CD4-positive, alpha-beta T cell (primary cell): ENCODE data around the gene SOHLH1. TPM values are rescaled to one million over a fixed set of nuclear protein-coding genes. Genes with fewer than 3 reads are reported as not detected.

Source experiments
- ATAC-seq: fragments of 200-7000 bp; cut with Tn5 transposase; one replicate; pipeline ENCODE4 v1.10.0; 2022; ENCODE audit warnings: mild to moderate bottlenecking; ENCODE audit not compliant: poor library complexity
- CTCF ChIA-PET: fragments of 350-600 bp; sonication (Branson Sonifier 250); formaldehyde crosslinking; loops from one replicate; lab custom pipeline; 2021; ENCODE audit warnings: antibody characterized with exemption, inconsistent platforms; lab: Charles Lee
- POLR2A ChIA-PET: fragments of 350-600 bp; sonication (Branson Sonifier 250); formaldehyde crosslinking; loops from one replicate; lab custom pipeline; 2021; ENCODE audit warnings: antibody characterized with exemption, inconsistent platforms; lab: Charles Lee
- DNase-seq, 14 experiments: peaks; one replicate each; pipeline ENCODE4 v3.0.0-alpha.2; 2013 to 2020; ENCODE audit warnings: mixed read lengths in 2 of 14
- H3K27ac ChIP-seq, 2 donors: one replicate each; pipeline versions ENCODE4 v1.5.1 to v1.7.0; 2013; ENCODE audit warnings: low read length in 2 of 2, low read depth in 1 of 2, mild to moderate bottlenecking in 1 of 2
- H3K27me3 ChIP-seq, 2 experiments: 1 replicate in 1 of 2; 2 replicates in 1 of 2; pipeline versions ENCODE4 v1.6.1 to v1.7.0; 2013; ENCODE audit warnings: low read length in 2 of 2, control low read depth in 1 of 2, mild to moderate bottlenecking in 1 of 2, moderate library complexity in 1 of 2; ENCODE audit not compliant: insufficient read depth in 2 of 2, control insufficient read depth in 1 of 2
- H3K36me3 ChIP-seq: one replicate; pipeline ENCODE4 v1.6.1; 2013; ENCODE audit warnings: low read length, control low read depth; ENCODE audit not compliant: insufficient read depth
- H3K4me1 ChIP-seq: one replicate; pipeline ENCODE4 v1.6.1; 2013; ENCODE audit warnings: low read length, control low read depth; ENCODE audit not compliant: insufficient read depth
- H3K4me3 ChIP-seq: one replicate; pipeline ENCODE4 v1.5.1; 2013; ENCODE audit warnings: mild to moderate bottlenecking, low read length, moderate library complexity
- H3K9me3 ChIP-seq, 2 experiments: 1 replicate in 1 of 2; 2 replicates in 1 of 2; pipeline versions ENCODE4 v1.6.1 to v1.7.0; 2013; ENCODE audit warnings: low read length in 2 of 2, mild to moderate bottlenecking in 2 of 2, control low read depth in 1 of 2, moderate library complexity in 1 of 2; ENCODE audit not compliant: control insufficient read depth in 1 of 2, insufficient read depth in 1 of 2
- H3K27ac Mint-ChIP-seq: one replicate; pipeline ENCODE4 v1.8.0; 2020; ENCODE audit warnings: mixed read lengths
- H3K27me3 Mint-ChIP-seq: one replicate; pipeline ENCODE4 v1.8.0; 2021; ENCODE audit warnings: mixed read lengths
- H3K36me3 Mint-ChIP-seq: one replicate; pipeline ENCODE4 v1.8.0; 2021; ENCODE audit warnings: low read depth, mixed read lengths
- H3K4me1 Mint-ChIP-seq: one replicate; pipeline ENCODE4 v1.8.0; 2021; ENCODE audit warnings: low read depth, mixed read lengths
- H3K4me3 Mint-ChIP-seq: one replicate; pipeline ENCODE4 v1.8.0; 2020; ENCODE audit warnings: mild to moderate bottlenecking, mixed read lengths
- H3K9me3 Mint-ChIP-seq: one replicate; pipeline ENCODE4 v1.8.0; 2020; ENCODE audit warnings: mixed read lengths
- CTCF ChIP-seq: fragments of 200-600 bp; IDR thresholded peaks from one replicate; pipeline ENCODE4 v1.8.0; 2022; ENCODE audit warnings: antibody characterized with exemption, mild to moderate bottlenecking
- intact Hi-C, 2 experiments: fragments of 100-400 bp; cut with DNase I in 1 of 2; cut with micrococcal nuclease in 1 of 2; formaldehyde crosslinking; loops; one replicate each; pipeline versions ENCODE4 v1.15.1 to v1.9.0; 2023 to 2025; cut with DNase I, micrococcal nuclease
- total RNA-seq, 174 experiments: library from RNA in 2 of 174; stranded (reverse) in 2 of 174; gene quantifications; one replicate each; pipeline ENCODE4 v1.2.3 and lab custom pipeline; 2021 to 2026

SOHLH1 gene
- total RNA-seq, 2 experiments from 2014 or later, result not detected

- no peaks in the 10 kb centered on the region for H3K27me3 ChIP-seq
- no peaks in the 10 kb centered on the region for H3K36me3 Mint-ChIP-seq
- CTCF ChIA-PET, result no interaction called here
- ATAC-seq (no peak), DNase-seq (no peak)
- no peaks in the 10 kb centered on the region for H3K9me3 ChIP-seq
- no peaks in the 10 kb centered on the region for H3K36me3 ChIP-seq
- H3K27ac ChIP-seq, result no peak overlapping the region
- no peaks in the 10 kb centered on the region for H3K4me1 Mint-ChIP-seq
- no peak overlapping the region for H3K4me3 ChIP-seq
- H3K4me3 Mint-ChIP-seq, result no peak overlapping the region
- H3K27me3 Mint-ChIP-seq, result peaks cover 3% of the 10 kb centered on the region
- POLR2A ChIA-PET, result no interaction called here
- intact Hi-C loops, result no loop called here
- H3K4me1 ChIP-seq, result no peaks in the 10 kb centered on the region
- TF ChIP-seq CTCF, result no peak
- H3K27ac Mint-ChIP-seq, result no peak overlapping the region
- H3K9me3 Mint-ChIP-seq, result no peaks in the 10 kb centered on the region
Observed at GRCh38 chr9:135695642-135696041, 3.6 kb downstream of the SOHLH1 start.

GRCh38 chr9:135695036-135695435 lies 4.2 kb downstream of the SOHLH1 start:
- Mint-ChIP-seq H3K4me3 (no peak overlapping the region), H3K4me1 (no peaks in the 10 kb centered on the region), H3K27me3 (peaks cover 3% of the 10 kb centered on the region), H3K9me3 (no peaks in the 10 kb centered on the region), H3K27ac (no peak overlapping the region), H3K36me3 (no peaks in the 10 kb centered on the region)
- Histone ChIP-seq H3K9me3 (no peaks in the 10 kb centered on the region), H3K27ac (no peak overlapping the region), H3K27me3 (no peaks in the 10 kb centered on the region), H3K4me3 (no peak overlapping the region), H3K4me1 (no peaks in the 10 kb centered on the region), H3K36me3 (no peaks in the 10 kb centered on the region)
- TF ChIP-seq CTCF, result no peak
- intact Hi-C loops, result no loop called here
- DNase-seq, result no peak
- CTCF ChIA-PET, result no interaction called here
- ATAC-seq, result no peak
- POLR2A ChIA-PET, result no interaction called here

- ATAC-seq (no peak), DNase-seq (no peak)
- no peak overlapping the region for H3K27ac ChIP-seq
- H3K4me1 ChIP-seq, result no peaks in the 10 kb centered on the region
- no peak overlapping the region for H3K27ac Mint-ChIP-seq
- H3K4me3 ChIP-seq, result no peak overlapping the region
- no peaks in the 10 kb centered on the region for H3K36me3 ChIP-seq
- TF ChIP-seq CTCF, result no peak
- H3K9me3 Mint-ChIP-seq, result no peaks in the 10 kb centered on the region
- H3K9me3 ChIP-seq, result peaks cover 0 to under 1% of the 10 kb centered on the region in 2 experiments
- peaks cover 3% of the 10 kb centered on the region for H3K27me3 Mint-ChIP-seq
- CTCF ChIA-PET, result no interaction called here
- no peaks in the 10 kb centered on the region for H3K4me1 Mint-ChIP-seq
- POLR2A ChIA-PET, result no interaction called here
- intact Hi-C loops, result no loop called here
- H3K36me3 Mint-ChIP-seq, result no peaks in the 10 kb centered on the region
- H3K4me3 Mint-ChIP-seq, result no peak overlapping the region
- no peaks in the 10 kb centered on the region for H3K27me3 ChIP-seq
Observed at GRCh38 chr9:135694414-135694813, 4.9 kb downstream of the SOHLH1 start.
